H9 (cell line): ENCODE data around the gene CPLANE1. TPM values are rescaled to one million over a fixed set of nuclear protein-coding genes. Genes with fewer than 3 reads are reported as not detected.

Experiments
- DNase-seq: peaks from one replicate; pipeline ENCODE4 v3.0.0-alpha.2; 2017
- H2AFZ ChIP-seq: one replicate; pipeline ENCODE4 v1.6.1; 2013; ENCODE audit warnings: mild to moderate bottlenecking, low read length, control low read depth, moderate library complexity
- H2AK5ac ChIP-seq: 2 replicates; pipeline ENCODE4 v1.6.1; 2013; ENCODE audit warnings: low read length, control low read depth, mixed read lengths; ENCODE audit not compliant: insufficient read length
- H2BK120ac ChIP-seq: one replicate; pipeline ENCODE4 v1.6.1; 2013; ENCODE audit warnings: low read depth, mild to moderate bottlenecking, low read length, control low read depth, inconsistent platforms; ENCODE audit not compliant: poor library complexity, severe bottlenecking
- H2BK12ac ChIP-seq: 2 replicates; pipeline ENCODE4 v1.6.1; 2013; ENCODE audit warnings: low read length, control low read depth, mixed read lengths, low read depth; ENCODE audit not compliant: insufficient read length
- H2BK15ac ChIP-seq: 2 replicates; pipeline ENCODE4 v1.6.1; 2013; ENCODE audit warnings: low read depth, low read length, control low read depth
- H2BK20ac ChIP-seq: one replicate; pipeline ENCODE4 v1.6.1; 2013; ENCODE audit warnings: low read depth, mild to moderate bottlenecking, low read length, control low read depth, inconsistent platforms; ENCODE audit not compliant: poor library complexity, severe bottlenecking
- H2BK5ac ChIP-seq: 2 replicates; pipeline ENCODE4 v1.6.1; 2013; ENCODE audit warnings: low read length, control low read depth, mixed read lengths; ENCODE audit not compliant: insufficient read length
- H3K14ac ChIP-seq: 2 replicates; pipeline ENCODE4 v1.6.1; 2013; ENCODE audit warnings: low read length, control low read depth; ENCODE audit not compliant: insufficient read depth
- H3K18ac ChIP-seq: 2 replicates; pipeline ENCODE4 v1.6.1; 2013; ENCODE audit warnings: low read depth, mild to moderate bottlenecking, mixed read lengths, low read length, control low read depth; ENCODE audit not compliant: insufficient read length
- H3K23ac ChIP-seq: 2 replicates; pipeline ENCODE4 v1.6.1; 2013; ENCODE audit warnings: low read length, control low read depth, mixed read lengths, low read depth; ENCODE audit not compliant: insufficient read length
- H3K23me2 ChIP-seq: 2 replicates; pipeline ENCODE4 v1.6.1; 2013; ENCODE audit warnings: low read depth, mild to moderate bottlenecking, mixed read lengths, low read length, control low read depth; ENCODE audit not compliant: insufficient read length, poor library complexity, severe bottlenecking
- H3K27ac ChIP-seq: 2 replicates; pipeline ENCODE4 v1.5.1; 2013; ENCODE audit warnings: low read length, control low read depth, mixed read lengths, low read depth; ENCODE audit not compliant: insufficient read length
- H3K27me3 ChIP-seq: 2 replicates; pipeline ENCODE4 v1.6.1; 2013; ENCODE audit warnings: low read length, control low read depth, inconsistent platforms; ENCODE audit not compliant: insufficient read depth
- H3K4ac ChIP-seq: 2 replicates; pipeline ENCODE4 v1.6.1; 2013; ENCODE audit warnings: low read depth, mild to moderate bottlenecking, control low read depth, inconsistent platforms, low read length, moderate library complexity
- H3K4me1 ChIP-seq: 2 replicates; pipeline ENCODE4 v1.6.1; 2013; ENCODE audit warnings: low read length, control low read depth, inconsistent platforms; ENCODE audit not compliant: insufficient read depth
- H3K4me2 ChIP-seq: 2 replicates; pipeline ENCODE4 v1.6.1; 2013; ENCODE audit warnings: low read length, control low read depth, mixed read lengths; ENCODE audit not compliant: insufficient read length, insufficient read depth
- H3K56ac ChIP-seq: 2 replicates; pipeline ENCODE4 v1.6.1; 2013; ENCODE audit warnings: low read depth, mild to moderate bottlenecking, mixed read lengths, low read length, control low read depth; ENCODE audit not compliant: insufficient read length
- H3K79me1 ChIP-seq: 2 replicates; pipeline ENCODE4 v1.6.1; 2013; ENCODE audit warnings: low read depth, mild to moderate bottlenecking, moderate library complexity, low read length, control low read depth, inconsistent platforms; ENCODE audit not compliant: insufficient read depth, poor library complexity, severe bottlenecking
- H3K79me2 ChIP-seq: 2 replicates; pipeline ENCODE4 v1.6.1; 2013; ENCODE audit warnings: low read length, control low read depth, inconsistent platforms; ENCODE audit not compliant: insufficient read depth
- H3K9ac ChIP-seq: 2 replicates; pipeline ENCODE4 v1.6.1; 2013; ENCODE audit warnings: low read length, control low read depth, mixed read lengths; ENCODE audit not compliant: insufficient read length; ENCODE audit errors: extremely low read depth
- H3K9me3 ChIP-seq: one replicate; pipeline ENCODE4 v1.6.1; 2013; ENCODE audit warnings: low read depth, low read length, inconsistent platforms; ENCODE audit not compliant: control insufficient read depth
- H3T11ph ChIP-seq: one replicate; pipeline ENCODE4 v1.6.1; 2013; ENCODE audit warnings: mild to moderate bottlenecking, low read length, control low read depth, inconsistent platforms
- H4K20me1 ChIP-seq: one replicate; pipeline ENCODE4 v1.6.1; 2013; ENCODE audit not compliant: control insufficient read depth, insufficient read length, insufficient read depth
- H4K5ac ChIP-seq: 2 replicates; pipeline ENCODE4 v1.6.1; 2013; ENCODE audit warnings: low read depth, mild to moderate bottlenecking, mixed read lengths, low read length, control low read depth; ENCODE audit not compliant: insufficient read length
- H4K8ac ChIP-seq: replicated peaks from 2 replicates; pipeline ENCODE4 v1.6.1; 2013; ENCODE audit warnings: low read length, control low read depth, mixed read lengths, low read depth; ENCODE audit not compliant: insufficient read length
- H4K91ac ChIP-seq: 2 replicates; pipeline ENCODE4 v1.6.1; 2013; ENCODE audit warnings: low read depth, mild to moderate bottlenecking, moderate library complexity, mixed read lengths, low read length, control low read depth; ENCODE audit not compliant: insufficient read length
- H3K27ac Mint-ChIP-seq, 3 experiments: 2 replicates in 2 of 3; 3 replicates in 1 of 3; pipeline ENCODE4 v1.8.0; 2020 to 2021; ENCODE audit warnings: mixed read lengths in 3 of 3, mild to moderate bottlenecking in 1 of 3, moderate library complexity in 1 of 3
- H3K27me3 Mint-ChIP-seq: 2 replicates; pipeline ENCODE4 v1.8.0; 2021; ENCODE audit warnings: low read depth, mild to moderate bottlenecking, moderate library complexity, mixed read lengths
- H3K36me3 Mint-ChIP-seq, 3 experiments: 2 replicates in 2 of 3; 3 replicates in 1 of 3; pipeline ENCODE4 v1.8.0; 2020 to 2021; ENCODE audit warnings: low read depth in 3 of 3, mixed read lengths in 3 of 3; ENCODE audit not compliant: insufficient read depth in 1 of 3
- H3K4me1 Mint-ChIP-seq, 2 experiments: 2 replicates each; pipeline ENCODE4 v1.8.0; 2020; ENCODE audit warnings: mixed read lengths in 2 of 2
- H3K4me3 Mint-ChIP-seq, 2 experiments: 2 replicates in 1 of 2; 3 replicates in 1 of 2; pipeline ENCODE4 v1.8.0; 2020 to 2021; ENCODE audit warnings: mild to moderate bottlenecking in 2 of 2, mixed read lengths in 2 of 2, moderate library complexity in 1 of 2
- H3K9me3 Mint-ChIP-seq, 2 experiments: 2 replicates in 1 of 2; 3 replicates in 1 of 2; pipeline ENCODE4 v1.8.0; 2020; ENCODE audit warnings: mild to moderate bottlenecking in 2 of 2, mixed read lengths in 2 of 2, moderate library complexity in 1 of 2
- CTCF ChIP-seq: fragments of 200-600 bp; sonication (generic); conservative IDR thresholded peaks from 3 replicates; pipeline ENCODE4 v1.8.0; 2021; ENCODE audit warnings: antibody characterized with exemption, mild to moderate bottlenecking
- WGBS: extraction: QIAGEN DNeasy Blood & Tissue Kit; methylation state at CpG from one replicate; pipeline ENCODE4 v1.1.7; 2013; ENCODE audit warnings: missing lambda C conversion rate, low lambda C conversion rate, mixed read lengths; ENCODE audit not compliant: insufficient read length; ENCODE audit errors: extremely low coverage; 5-methylcytosine and 5-hydroxymethylcytosine counted together
- total RNA-seq: library from RNA; stranded (reverse); gene quantifications from 2 replicates; pipeline ENCODE4 v1.2.1, GENCODE V29; 2021

Gene CPLANE1
- total RNA-seq, 1 experiment from 2014 or later: 11.6 TPM

GRCh38 chr5:37120270-37120669, 128.9 kb downstream of the CPLANE1 start:
- peaks cover 0 to 7% (median 3%) of the 10 kb centered on the region in 3 experiments; a peak in 4 of 7 replicates for H3K36me3 Mint-ChIP-seq
- no peaks in the 10 kb centered on the region for H3K4me1 Mint-ChIP-seq
- no peak for TF ChIP-seq CTCF
- Histone ChIP-seq H3T11ph (no peak overlapping the region), H3K9ac (no peak overlapping the region), H3K4me1 (no peaks in the 10 kb centered on the region), H2BK12ac (no peak overlapping the region), H3K4me2 (no peak overlapping the region), H2AFZ (no peak overlapping the region), H2BK20ac (no peak overlapping the region), H4K8ac (no peak overlapping the region), H3K79me1 (no peaks in the 10 kb centered on the region), H3K14ac (no peak overlapping the region), H2BK15ac (no peak overlapping the region), H3K23me2 (no peaks in the 10 kb centered on the region), H3K23ac (no peak overlapping the region), H3K27ac (no peak overlapping the region), H2AK5ac (no peak overlapping the region), H3K56ac (no peak overlapping the region), H2BK120ac (no peak overlapping the region), H4K20me1 (no peaks in the 10 kb centered on the region), H4K91ac (no peak overlapping the region), H4K5ac (no peak overlapping the region), H3K18ac (no peak overlapping the region), H2BK5ac (no peak overlapping the region), H3K9me3 (no peaks in the 10 kb centered on the region), H3K4ac (no peak overlapping the region), H3K79me2 (no peaks in the 10 kb centered on the region), H3K27me3 (no peaks in the 10 kb centered on the region)
- no peak overlapping the region for H3K4me3 Mint-ChIP-seq
- no CpG with 5 or more reads among the region's 5 CpGs for WGBS
- H3K27ac Mint-ChIP-seq: no peak overlapping the region
- H3K27me3 Mint-ChIP-seq: no peaks in the 10 kb centered on the region
- H3K9me3 Mint-ChIP-seq: no peaks in the 10 kb centered on the region
- DNase-seq: no peak
